Measurements from ENCODE around the gene DXO.

DNA sequence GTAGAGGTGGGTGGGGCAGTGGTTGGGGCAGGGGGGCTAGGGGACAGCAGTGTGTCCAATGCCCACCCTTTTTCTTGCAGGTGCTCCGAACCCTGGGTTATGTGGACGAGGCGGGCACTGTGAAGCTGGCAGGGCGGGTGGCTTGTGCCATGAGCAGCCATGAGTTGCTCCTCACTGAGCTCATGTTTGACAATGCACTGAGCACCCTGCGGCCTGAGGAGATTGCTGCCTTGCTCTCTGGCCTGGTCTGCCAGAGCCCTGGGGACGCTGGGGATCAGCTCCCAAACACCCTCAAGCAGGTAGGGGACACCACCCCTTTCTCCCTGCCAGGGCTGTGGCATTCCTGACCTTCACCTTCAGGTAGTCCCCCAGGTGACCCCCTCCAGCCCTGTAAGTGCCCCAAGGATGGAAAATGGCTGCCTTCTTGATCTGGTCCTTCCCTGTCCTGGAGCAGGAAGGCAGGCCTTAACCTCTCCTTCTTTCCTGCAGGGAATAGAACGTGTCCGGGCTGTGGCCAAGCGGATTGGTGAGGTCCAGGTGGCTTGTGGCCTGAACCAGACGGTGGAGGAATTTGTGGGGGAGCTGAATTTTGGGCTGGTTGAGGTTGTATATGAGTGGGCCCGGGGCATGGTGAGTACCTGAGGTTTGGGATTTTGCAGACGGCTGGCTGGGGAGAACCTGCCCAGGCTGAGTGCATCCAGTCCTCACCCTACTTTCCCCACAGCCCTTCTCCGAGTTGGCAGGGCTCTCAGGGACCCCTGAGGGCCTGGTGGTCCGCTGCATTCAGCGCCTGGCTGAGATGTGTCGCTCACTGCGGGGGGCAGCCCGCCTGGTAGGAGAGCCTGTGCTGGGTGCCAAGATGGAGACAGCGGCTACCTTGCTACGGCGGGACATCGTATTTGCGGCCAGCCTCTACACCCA, 2.9 kb downstream of the DXO start:
- TF ChIP-seq POLR2A (IDR thresholded peaks at IDR 0.05): no peak
- TF ChIP-seq, protein P1, sequence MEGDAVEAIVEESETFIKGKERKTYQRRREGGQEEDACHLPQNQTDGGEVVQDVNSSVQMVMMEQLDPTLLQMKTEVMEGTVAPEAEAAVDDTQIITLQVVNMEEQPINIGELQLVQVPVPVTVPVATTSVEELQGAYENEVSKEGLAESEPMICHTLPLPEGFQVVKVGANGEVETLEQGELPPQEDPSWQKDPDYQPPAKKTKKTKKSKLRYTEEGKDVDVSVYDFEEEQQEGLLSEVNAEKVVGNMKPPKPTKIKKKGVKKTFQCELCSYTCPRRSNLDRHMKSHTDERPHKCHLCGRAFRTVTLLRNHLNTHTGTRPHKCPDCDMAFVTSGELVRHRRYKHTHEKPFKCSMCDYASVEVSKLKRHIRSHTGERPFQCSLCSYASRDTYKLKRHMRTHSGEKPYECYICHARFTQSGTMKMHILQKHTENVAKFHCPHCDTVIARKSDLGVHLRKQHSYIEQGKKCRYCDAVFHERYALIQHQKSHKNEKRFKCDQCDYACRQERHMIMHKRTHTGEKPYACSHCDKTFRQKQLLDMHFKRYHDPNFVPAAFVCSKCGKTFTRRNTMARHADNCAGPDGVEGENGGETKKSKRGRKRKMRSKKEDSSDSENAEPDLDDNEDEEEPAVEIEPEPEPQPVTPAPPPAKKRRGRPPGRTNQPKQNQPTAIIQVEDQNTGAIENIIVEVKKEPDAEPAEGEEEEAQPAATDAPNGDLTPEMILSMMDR (IDR thresholded peaks at IDR 0.05): no peak
